Stimulated activated memory B cell treated with anti-CD40 and anti-IgM and Interleukin-4, amounts not matched to agents 10 μg/mL and 1 μg/mL and 100 μg/mL, for 72 hours (primary cell): ENCODE data around the gene CARD19.

ENCODE experiments used
- ATAC-seq: fragments of 150-1000 bp; cut with Tn5 transposase; 2 replicates; pipeline ENCODE4 v1.10.0; 2021
- H3K27ac Mint-ChIP-seq: one replicate; pipeline ENCODE4 v1.8.0; 2022; ENCODE audit warnings: mild to moderate bottlenecking, mixed read lengths
- H3K27me3 Mint-ChIP-seq: one replicate; pipeline ENCODE4 v1.8.0; 2022; ENCODE audit warnings: mixed read lengths
- H3K36me3 Mint-ChIP-seq: one replicate; pipeline ENCODE4 v1.8.0; 2022; ENCODE audit warnings: mixed read lengths
- H3K4me1 Mint-ChIP-seq: one replicate; pipeline ENCODE4 v1.8.0; 2022; ENCODE audit warnings: mixed read lengths
- H3K4me3 Mint-ChIP-seq: one replicate; pipeline ENCODE4 v1.8.0; 2022; ENCODE audit warnings: mild to moderate bottlenecking, moderate library complexity, mixed read lengths
- H3K9me3 Mint-ChIP-seq: one replicate; pipeline ENCODE4 v1.8.0; 2022; ENCODE audit warnings: mixed read lengths

Gene CARD19

GRCh38 chr9:93155716-93156474, 59.9 kb downstream of the CARD19 start:
- ATAC-seq, result no peak
- Mint-ChIP-seq H3K4me1 (peaks cover 7% of the 10 kb centered on the region), H3K4me3 (no peak overlapping the region), H3K36me3 (no peaks in the 10 kb centered on the region), H3K9me3 (no peaks in the 10 kb centered on the region), H3K27me3 (no peaks in the 10 kb centered on the region), H3K27ac (no peak overlapping the region)

GRCh38 chr9:93156475-93157008, 60.5 kb downstream of the CARD19 start:
- H3K9me3 Mint-ChIP-seq, result no peaks in the 10 kb centered on the region
- peaks cover 7% of the 10 kb centered on the region for H3K4me1 Mint-ChIP-seq
- no peaks in the 10 kb centered on the region for H3K27me3 Mint-ChIP-seq
- ATAC-seq, result peak; percentile 71
- H3K27ac Mint-ChIP-seq, result no peak overlapping the region
- no peak overlapping the region for H3K4me3 Mint-ChIP-seq
- H3K36me3 Mint-ChIP-seq, result no peaks in the 10 kb centered on the region

- H3K4me1 Mint-ChIP-seq, result peaks cover 7% of the 10 kb centered on the region
- H3K27me3 Mint-ChIP-seq, result no peaks in the 10 kb centered on the region
- no peaks in the 10 kb centered on the region for H3K36me3 Mint-ChIP-seq
- no peak overlapping the region for H3K27ac Mint-ChIP-seq
- H3K9me3 Mint-ChIP-seq, result no peaks in the 10 kb centered on the region
- ATAC-seq, result peak; percentile 90
- no peak overlapping the region for H3K4me3 Mint-ChIP-seq
Observed at GRCh38 chr9:93159601-93160471, 63.8 kb downstream of the CARD19 start.

- H3K4me3 Mint-ChIP-seq, result no peak overlapping the region
- no peak for ATAC-seq
- no peaks in the 10 kb centered on the region for H3K27me3 Mint-ChIP-seq
- H3K36me3 Mint-ChIP-seq, result no peaks in the 10 kb centered on the region
- H3K27ac Mint-ChIP-seq, result no peak overlapping the region
- no peaks in the 10 kb centered on the region for H3K9me3 Mint-ChIP-seq
- H3K4me1 Mint-ChIP-seq, result peaks cover 7% of the 10 kb centered on the region
Observed at GRCh38 chr9:93161786-93162562, 66.0 kb downstream of the CARD19 start.
